ENCODE data around the gene PARG.
"Not testable (repeated sequence)": the region's sequence is repeated elsewhere in the genome, so short reads cannot be mapped to it uniquely, and the experiment has no call there.

- TF ChIP-seq CTCF (IDR thresholded peaks at IDR 0.05 in 8 of 11, conservative IDR thresholded peaks at IDR 0.05 in 3 of 11); POLR2A (IDR thresholded peaks at IDR 0.05); POLR2AphosphoS5 (IDR thresholded peaks at IDR 0.05): not testable (repeated sequence)
Observed at GRCh38 chr10:49922041-49922440, 19.8 kb downstream of the PARG start.
